A549 (cell line): ENCODE measurements around the gene ACER1. TPM values are rescaled to one million over a fixed set of nuclear protein-coding genes. Genes with fewer than 3 reads are reported as not detected.

Experiments
- ATAC-seq, 2 experiments: fragments of 200-7000 bp in 1 of 2; fragments of >200 bp in 1 of 2; cut with Nextera tagmentation in 1 of 2; cut with Tn5 transposase in 1 of 2; 3 replicates each; pipeline versions ENCODE4 v1.8.0 to v1.9.1; 2018 to 2020; ENCODE audit warnings: mild to moderate bottlenecking in 1 of 2, moderate library complexity in 1 of 2
- CTCF ChIA-PET: fragments of 300-600 bp; sonication (Branson Sonifier 250); formaldehyde crosslinking; extraction: SDS; loops from one replicate; lab custom pipeline; 2021; ENCODE audit warnings: antibody characterized with exemption, inconsistent platforms; lab: Yijun Ruan, JAX
- POLR2A ChIA-PET: fragments of 350-600 bp; formaldehyde crosslinking; extraction: SDS; loops from one replicate; lab custom pipeline; 2021; ENCODE audit warnings: antibody characterized with exemption, inconsistent platforms; lab: Yijun Ruan, JAX
- DNase-seq, 2 experiments: peaks; one replicate each; pipeline versions ENCODE4 v3.0.0 to v3.0.0-alpha.2; 2011 to 2016; ENCODE audit warnings: low read depth in 1 of 2, low spot score in 1 of 2
- FAIRE-seq: peaks from 2 replicates; lab custom pipeline; 2011; peaks lifted over from hg19 to GRCh38; lab: Jason Lieb, UNC
- H3K27ac ChIP-seq, 2 experiments: fragments of >200 bp; sonication (Bioruptor Twin); formaldehyde crosslinking; 3 replicates each; pipeline ENCODE4 v1.5.1; 2016 to 2017
- H3K4me1 ChIP-seq: fragments of >200 bp; sonication (Bioruptor Twin); formaldehyde crosslinking; 3 replicates; pipeline ENCODE4 v1.6.1; 2016
- H3K4me2 ChIP-seq: fragments of >200 bp; sonication (Bioruptor Twin); formaldehyde crosslinking; 3 replicates; pipeline ENCODE4 v1.6.1; 2016
- H3K4me3 ChIP-seq: fragments of >200 bp; sonication (Bioruptor Twin); formaldehyde crosslinking; 3 replicates; pipeline ENCODE4 v1.5.1; 2016
- H3K9me3 ChIP-seq: fragments of >200 bp; sonication (Bioruptor Twin); formaldehyde crosslinking; 3 replicates; pipeline ENCODE4 v1.6.1; 2016
- CBX8 ChIP-seq: fragments of 200-600 bp; sonication (generic); IDR thresholded peaks from 2 replicates; pipeline ENCODE4 v1.6.1; 2016
- CHD4 ChIP-seq: fragments of 200-600 bp; sonication (generic); IDR thresholded peaks from 2 replicates; pipeline ENCODE4 v1.6.1; 2016; ENCODE audit warnings: antibody characterized with exemption, mild to moderate bottlenecking, borderline replicate concordance
- E2F6 ChIP-seq: IDR thresholded peaks from 2 replicates; pipeline ENCODE4 v1.6.1; 2012; ENCODE audit warnings: low read depth, borderline replicate concordance
- EHF ChIP-seq: fragments of 250-450 bp; sonication (Bioruptor Pico); IDR thresholded peaks from 2 replicates; pipeline ENCODE4 v1.5.0; 2020; ENCODE audit warnings: mild to moderate bottlenecking
- EHMT2 ChIP-seq: fragments of 200-600 bp; sonication (generic); IDR thresholded peaks from 2 replicates; pipeline ENCODE4 v1.6.1; 2016; ENCODE audit warnings: antibody characterized with exemption, low read depth, mild to moderate bottlenecking, moderate library complexity
- EP300 ChIP-seq, 2 experiments: fragments of >200 bp; sonication (Bioruptor Twin); formaldehyde crosslinking; IDR thresholded peaks; 2 replicates in 1 of 2; 3 replicates in 1 of 2; pipeline ENCODE4 v1.6.1; 2016 to 2017
- ESRRA ChIP-seq: fragments of 150-350 bp; IDR thresholded peaks from 2 replicates; pipeline ENCODE4 v1.6.1; 2014; ENCODE audit warnings: mild to moderate bottlenecking, low read length, borderline replicate concordance
- FOSB ChIP-seq: fragments of 250-450 bp; sonication (Bioruptor Pico); IDR thresholded peaks from 2 replicates; pipeline ENCODE4 v1.5.0; 2020; ENCODE audit warnings: mild to moderate bottlenecking, moderate library complexity
- FOSL2 ChIP-seq, 2 experiments: fragments of 450-650 bp in 1 of 2; fragments of >200 bp in 1 of 2; sonication (Bioruptor Twin) in 1 of 2; formaldehyde crosslinking; IDR thresholded peaks; 2 replicates each; pipeline versions ENCODE4 v1.5.0 to v1.6.1; 2016 to 2020; ENCODE audit warnings: mild to moderate bottlenecking in 1 of 2, moderate library complexity in 1 of 2
- FOXS1 ChIP-seq: fragments of 250-450 bp; sonication (Bioruptor Pico); IDR thresholded peaks from 2 replicates; pipeline ENCODE4 v1.5.0; 2020; ENCODE audit warnings: mild to moderate bottlenecking, moderate library complexity
- HDAC2 ChIP-seq: fragments of 200-600 bp; sonication (generic); IDR thresholded peaks from 2 replicates; pipeline ENCODE4 v1.6.1; 2016
- HOXA7 ChIP-seq: fragments of 250-450 bp; sonication (Bioruptor Pico); IDR thresholded peaks from 2 replicates; pipeline ENCODE4 v1.5.0; 2020; ENCODE audit warnings: mild to moderate bottlenecking, moderate library complexity
- JUN ChIP-seq, 2 experiments: fragments of >200 bp; sonication (Bioruptor Twin); formaldehyde crosslinking; IDR thresholded peaks; 2 replicates in 1 of 2; 3 replicates in 1 of 2; pipeline ENCODE4 v1.6.1; 2016 to 2017
- KDM1A ChIP-seq: fragments of 200-600 bp; sonication (generic); IDR thresholded peaks from 2 replicates; pipeline ENCODE4 v1.6.1; 2016; ENCODE audit warnings: low read depth, mild to moderate bottlenecking
- KDM5A ChIP-seq: fragments of 200-600 bp; sonication (generic); IDR thresholded peaks from 2 replicates; pipeline ENCODE4 v1.6.1; 2016; ENCODE audit warnings: antibody characterized with exemption, mild to moderate bottlenecking
- MAFK ChIP-seq: fragments of 450-650 bp; IDR thresholded peaks from 2 replicates; pipeline ENCODE4 v1.6.1; 2014; ENCODE audit not compliant: partially characterized antibody
- NFE2L2 ChIP-seq: fragments of 150-350 bp; conservative IDR thresholded peaks from 2 replicates; pipeline ENCODE4 v1.6.1; 2014; ENCODE audit warnings: low read length
- NR3C1 ChIP-seq: fragments of >200 bp; sonication (Bioruptor Twin); formaldehyde crosslinking; IDR thresholded peaks from 3 replicates; pipeline ENCODE4 v1.6.1; 2017
- PBX3 ChIP-seq: IDR thresholded peaks from 2 replicates; pipeline ENCODE4 v1.6.1; 2012
- POLR2A ChIP-seq: IDR thresholded peaks from 2 replicates; pipeline ENCODE4 v1.6.1; 2012; ENCODE audit warnings: mild to moderate bottlenecking, low read length
- POLR2AphosphoS2 ChIP-seq: conservative IDR thresholded peaks from 2 replicates; pipeline ENCODE4 v1.6.1; 2012; ENCODE audit warnings: low read length, improper control_type of control experiment, inconsistent platforms
- RNF2 ChIP-seq: fragments of 200-600 bp; sonication (generic); IDR thresholded peaks from 2 replicates; pipeline ENCODE4 v1.6.1; 2016; ENCODE audit warnings: low read depth, mild to moderate bottlenecking, antibody characterized with exemption, moderate library complexity, borderline replicate concordance
- TFCP2L1 ChIP-seq: fragments of 250-450 bp; sonication (Bioruptor Pico); IDR thresholded peaks from 2 replicates; pipeline ENCODE4 v1.5.0; 2021; ENCODE audit warnings: mild to moderate bottlenecking
- WGBS: methylation state at CpG from one replicate; pipeline ENCODE4 v1.1.6; 2017; ENCODE audit errors: missing lambda C conversion rate; 5-methylcytosine and 5-hydroxymethylcytosine counted together
- polyA plus RNA-seq, 4 experiments: library from polyadenylated mRNA; depleted of rRNA in 3 of 4; stranded (reverse); fragments of >200 nt; fragmentation: RNase III in 1 of 4; extraction: RNeasy Plus Mini Kit Qiagen cat#74134 plus additional on column Dnase treatment in 1 of 4; gene quantifications; 2 replicates in 3 of 4; 3 replicates in 1 of 4; pipeline ENCODE4 v1.2.3, GENCODE V29; 2011 to 2017
- TF ChIP-seq, protein P1 (sequence below): fragments of >200 bp; sonication (Bioruptor Twin); formaldehyde crosslinking; IDR thresholded peaks from 2 replicates; pipeline ENCODE4 v1.6.1; 2016

ACER1 gene
- polyA plus RNA-seq, 2 of the 4 experiments (the other 2 are of a cell fraction): not detected

GRCh38 chr19:6272411-6272791 is 61.0 kb downstream of the ACER1 start:
- H3K4me2 ChIP-seq: no peak overlapping the region
- no peak for FAIRE-seq
- no peak for DNase-seq
- no peak overlapping the region for H3K4me3 ChIP-seq
- TF ChIP-seq FOXS1 (no peak), MAFK (no peak), TFCP2L1 (no peak), PBX3 (no peak)
- H3K4me1 ChIP-seq: peaks cover 7% of the 10 kb centered on the region; the same call in 1 of the 3 replicates
- POLR2A ChIA-PET: no interaction called here
- H3K27ac ChIP-seq: no peak overlapping the region
- ATAC-seq: no peak
- 94% methylated on average over 11 of the region's 11 CpGs for WGBS
- no peaks in the 10 kb centered on the region for H3K9me3 ChIP-seq
- CTCF ChIA-PET: no interaction called here

- Histone ChIP-seq H3K4me2 (no peak overlapping the region), H3K9me3 (no peaks in the 10 kb centered on the region), H3K27ac (no peak overlapping the region), H3K4me3 (no peak overlapping the region), H3K4me1 (peaks cover 7% of the 10 kb centered on the region; the same call in 1 of the 3 replicates)
- ChIA-PET CTCF (interaction anchor here (1.0 kb wide), 1 partner anchor 468 kb away, joined by 3 read pairs; no protein-coding TSS in a partner anchor), POLR2A (no interaction called here)
- no peak for FAIRE-seq
- TF ChIP-seq POLR2A (no peak), RNF2 (no peak), EP300 (IDR thresholded peaks at IDR 0.05) (no peak), HOXA7 (CRISPR knock-in tag) (no peak), KDM1A (no peak), NFE2L2 (no peak), PBX3 (no peak), CHD4 (no peak)
- WGBS: 97% methylated on average over 26 of the region's 35 CpGs
- no peak for DNase-seq
- ATAC-seq: no peak
Observed at GRCh38 chr19:6271721-6272410, 61.5 kb downstream of the ACER1 start.

DNA sequence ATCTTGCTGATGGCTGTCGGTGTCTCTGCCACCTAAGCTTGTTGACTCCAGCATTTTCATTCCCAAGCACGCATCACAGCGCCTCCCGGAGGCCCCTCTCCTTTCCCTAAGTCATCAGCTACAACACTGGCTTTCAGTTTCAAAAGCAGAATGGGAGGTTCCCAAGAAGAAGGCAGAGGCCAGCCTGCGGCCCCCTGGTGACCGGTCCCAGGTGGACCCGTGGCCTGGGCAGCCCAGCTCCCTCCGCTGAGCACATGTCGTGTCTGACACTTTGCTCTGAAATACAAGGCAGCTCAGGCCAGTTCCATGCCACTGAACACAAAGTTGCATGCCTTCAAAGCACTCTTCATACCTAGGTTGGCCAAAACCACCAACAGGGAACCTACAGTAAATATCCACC is 62.2 kb downstream of the ACER1 start:
- FAIRE-seq (no peak), DNase-seq (no peak), ATAC-seq (no peak; a peak in 1 of 6 replicates)
- Histone ChIP-seq H3K4me1 (peaks cover 7% of the 10 kb centered on the region; the same call in 1 of the 3 replicates), H3K27ac (no peak overlapping the region), H3K4me3 (no peak overlapping the region), H3K9me3 (no peaks in the 10 kb centered on the region), H3K4me2 (no peak overlapping the region)
- WGBS: 82% methylated on average over 9 of the region's 9 CpGs
- TF ChIP-seq FOSB (CRISPR knock-in tag) (no peak), E2F6 (no peak), HDAC2 (no peak), EHMT2 (no peak), FOSL2 (IDR thresholded peaks at IDR 0.05) (no peak), FOSL2 (CRISPR knock-in tag; IDR thresholded peaks at IDR 0.05) (no peak)
- CTCF ChIA-PET: interaction anchor here (1.0 to 2.3 kb wide), 2 partner anchors 53 to 467 kb away, joined by 3 to 13 read pairs; no protein-coding TSS in a partner anchor
- POLR2A ChIA-PET: no interaction called here

DNA sequence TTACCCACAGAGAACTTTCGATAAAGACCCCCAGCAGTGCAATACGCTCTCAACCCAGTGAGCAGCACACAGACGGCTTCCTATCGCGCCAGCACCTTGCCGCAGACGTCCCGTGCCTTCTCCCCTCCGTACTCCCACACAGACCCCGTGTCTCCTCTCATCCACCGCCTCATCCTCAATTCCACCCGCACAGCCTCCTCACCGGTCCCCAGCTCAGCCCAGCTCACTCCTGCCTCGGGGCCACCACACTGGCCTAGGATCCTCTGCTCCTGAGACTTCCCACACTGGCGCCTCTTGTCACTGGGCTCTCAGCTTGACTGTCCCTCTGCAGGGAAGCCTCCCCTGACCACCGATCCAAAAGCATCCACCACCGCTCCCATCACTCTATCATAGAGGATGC is 62.6 kb downstream of the ACER1 start:
- Histone ChIP-seq H3K4me3 (no peak overlapping the region), H3K9me3 (no peaks in the 10 kb centered on the region), H3K4me2 (no peak overlapping the region), H3K27ac (no peak overlapping the region), H3K4me1 (peaks cover 7% of the 10 kb centered on the region; the same call in 1 of the 3 replicates)
- DNase-seq (no peak), FAIRE-seq (no peak), ATAC-seq (no peak)
- CTCF ChIA-PET: interaction anchor here (0.6 to 2.3 kb wide), 4 partner anchors 8 to 536 kb away, joined by 3 to 13 read pairs (median 5); no protein-coding TSS in a partner anchor
- POLR2A ChIA-PET: no interaction called here
- 96% methylated on average over 17 of the region's 17 CpGs for WGBS
- TF ChIP-seq KDM5A (no peak), HDAC2 (no peak), NR3C1 (no peak), ESRRA (no peak), POLR2A (no peak), CBX8 (no peak), POLR2AphosphoS2 (no peak), EHF (CRISPR knock-in tag) (no peak), JUN (IDR thresholded peaks at IDR 0.05) (no peak), PBX3 (no peak)
- TF ChIP-seq, protein P1, sequence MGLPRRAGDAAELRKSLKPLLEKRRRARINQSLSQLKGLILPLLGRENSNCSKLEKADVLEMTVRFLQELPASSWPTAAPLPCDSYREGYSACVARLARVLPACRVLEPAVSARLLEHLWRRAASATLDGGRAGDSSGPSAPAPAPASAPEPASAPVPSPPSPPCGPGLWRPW: no peak
